GM19035 (cell line): ENCODE results near the gene CBFA2T2.

Source experiments
- ATAC-seq: cut with Tn5 transposase; IDR thresholded peaks from one replicate; pipeline ENCODE4 v1.9.1; 2021; ENCODE audit not compliant: unreplicated experiment

Gene CBFA2T2

DNA sequence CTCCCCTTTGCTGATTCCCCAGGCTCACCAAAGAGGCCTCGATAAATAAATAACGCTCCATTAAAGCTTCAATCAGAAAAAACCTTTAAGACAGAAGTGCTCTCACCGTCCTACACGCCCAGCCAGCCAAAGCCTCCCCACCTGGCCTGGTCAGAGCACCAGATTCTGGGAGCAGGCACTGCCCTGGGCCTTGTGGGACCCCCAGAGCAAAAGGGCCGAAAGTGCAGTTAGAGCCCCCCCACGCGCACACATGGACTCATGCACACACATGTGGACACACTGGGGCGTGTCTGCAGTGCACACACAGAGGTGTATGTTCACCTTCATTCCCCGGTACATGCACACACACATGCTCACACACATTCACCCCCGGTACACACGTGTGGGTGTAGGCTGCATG is 186.2 kb downstream of the CBFA2T2 start:
- no peak for ATAC-seq

DNA sequence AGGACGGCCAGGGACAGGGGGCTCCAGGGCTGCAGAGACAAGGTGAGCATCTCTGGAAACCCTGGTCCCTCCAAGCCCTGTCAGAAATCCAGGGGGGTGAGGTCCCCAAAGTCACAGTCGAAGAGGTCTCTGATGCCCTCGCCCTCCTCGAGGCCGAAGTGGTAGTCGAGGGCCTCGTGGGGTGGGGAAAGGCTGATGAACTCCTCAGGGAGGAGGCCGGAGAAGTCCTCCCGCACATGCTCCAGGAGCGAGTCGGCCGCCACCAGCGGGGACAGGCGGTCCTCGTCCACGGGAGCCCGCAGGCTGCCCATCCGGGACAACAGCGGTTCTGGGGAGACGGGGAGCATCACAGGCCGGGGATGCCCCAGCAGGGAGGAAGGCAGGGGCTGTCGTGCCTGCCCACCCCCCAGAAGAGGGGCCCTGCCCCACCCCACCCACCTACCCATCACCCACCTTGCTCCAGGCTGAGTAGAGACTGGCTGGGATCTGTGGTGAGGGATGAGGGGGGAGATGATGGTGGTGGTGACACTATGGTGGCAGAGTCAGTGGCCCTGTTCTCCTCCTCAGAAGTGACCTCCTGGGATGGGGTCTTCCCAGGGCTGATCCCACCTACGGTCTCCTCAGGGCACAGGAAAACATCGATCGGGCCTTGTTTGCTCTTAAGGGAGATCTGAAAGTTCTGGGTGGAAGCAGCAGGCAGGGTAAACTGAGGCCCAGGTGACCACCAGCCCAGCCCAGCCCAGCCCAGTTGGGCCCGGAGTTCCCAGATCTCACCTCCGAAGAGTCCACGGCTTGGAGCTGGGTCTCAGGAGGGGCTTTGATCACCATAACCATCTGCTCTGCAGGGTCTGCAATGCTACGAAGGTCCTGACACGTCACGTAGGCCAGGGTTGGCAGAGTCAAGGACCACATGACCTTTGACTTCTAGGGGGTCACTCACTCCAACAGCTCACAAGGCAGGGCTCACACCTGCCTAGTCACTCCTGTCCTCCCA is 187.1 kb downstream of the CBFA2T2 start:
- no peak for ATAC-seq

DNA sequence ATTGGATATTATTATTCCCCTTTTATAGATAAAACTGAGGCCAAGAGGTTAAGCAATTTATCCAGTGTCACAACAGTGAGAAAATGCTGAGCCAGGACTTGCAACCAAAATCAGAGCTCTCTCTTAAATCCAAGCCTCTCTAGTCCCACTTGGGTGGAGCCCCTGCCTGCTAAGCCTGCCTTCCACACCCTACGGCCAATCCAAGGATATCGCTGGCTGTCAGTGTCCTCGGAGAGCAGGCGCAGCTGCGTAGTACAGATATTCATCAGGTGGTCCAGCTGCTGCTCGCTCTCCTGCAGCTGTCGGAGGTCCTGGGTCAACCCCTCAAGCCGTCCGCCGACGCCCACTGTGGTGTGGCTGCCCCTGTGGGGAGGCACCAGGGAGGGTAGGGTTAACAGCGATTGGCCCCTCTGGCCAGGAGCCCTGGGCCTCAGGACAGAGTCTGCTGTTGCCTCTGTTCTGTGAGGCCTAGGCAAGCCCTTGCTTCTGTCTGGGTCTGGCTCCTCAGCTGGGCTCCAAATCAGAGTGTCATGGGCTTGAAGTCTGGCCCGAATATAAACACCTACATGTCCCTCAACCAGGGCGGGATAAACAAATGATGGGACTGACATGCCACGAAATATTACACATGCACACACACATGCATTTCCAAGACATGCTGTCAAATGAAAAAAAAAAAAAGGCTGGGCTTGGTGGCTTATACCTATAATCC is 188.3 kb downstream of the CBFA2T2 start:
- ATAC-seq, result no peak

DNA sequence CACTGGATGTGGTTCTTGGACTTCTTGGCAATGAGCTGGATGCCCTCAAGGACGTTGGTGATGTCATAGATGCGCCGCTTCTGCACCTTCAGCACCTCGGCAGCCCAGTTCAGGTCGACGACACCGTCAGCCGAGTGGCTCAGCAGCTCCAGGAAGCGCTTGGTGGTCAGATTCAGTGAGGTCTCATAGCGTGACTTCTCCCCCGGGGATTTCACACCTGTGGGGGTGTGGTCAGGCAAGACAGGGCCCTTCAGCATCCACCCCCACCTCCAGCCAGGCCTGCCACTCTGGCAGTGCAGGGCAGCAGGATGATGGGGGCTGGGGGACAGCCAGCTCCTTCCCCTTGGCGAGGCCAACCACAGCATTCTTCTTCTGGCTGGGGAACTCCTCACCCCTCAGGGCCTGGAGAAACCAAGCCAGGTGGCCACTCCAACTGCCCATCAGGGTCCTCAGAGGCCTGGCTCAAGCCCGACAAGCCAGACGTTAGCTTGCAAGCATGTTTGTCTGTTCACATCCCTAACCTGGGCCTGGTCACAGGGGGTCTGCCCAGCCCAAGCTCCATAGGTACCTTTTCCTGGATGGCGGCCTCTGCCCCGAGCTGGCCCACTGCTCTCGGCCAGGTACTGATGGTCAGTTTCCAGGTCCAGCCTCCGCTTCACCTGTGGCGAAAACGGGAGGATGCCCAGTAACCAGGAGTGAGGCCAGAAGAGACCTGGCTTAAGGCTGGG is 190.0 kb downstream of the CBFA2T2 start:
- ATAC-seq, result peak; percentile 52

DNA sequence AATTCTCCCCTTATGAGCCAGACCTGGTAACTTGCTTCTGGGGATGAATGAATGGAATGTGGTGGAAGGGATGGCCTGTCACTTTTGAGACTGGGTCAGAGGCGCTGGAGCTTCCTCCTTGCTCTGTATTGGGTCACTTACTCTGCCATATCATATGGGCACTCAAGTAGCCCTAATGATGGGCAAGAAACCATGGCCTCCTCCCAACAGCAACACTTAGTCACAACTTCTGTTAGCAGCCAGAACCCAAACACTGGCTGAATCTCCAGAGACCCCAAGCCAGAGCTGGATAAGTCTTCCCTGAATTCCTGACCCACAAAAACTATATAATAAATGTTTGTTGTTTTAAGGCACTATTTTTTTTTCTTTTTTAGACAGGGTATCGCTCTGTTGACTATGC is 190.8 kb downstream of the CBFA2T2 start:
- ATAC-seq, result no peak

DNA sequence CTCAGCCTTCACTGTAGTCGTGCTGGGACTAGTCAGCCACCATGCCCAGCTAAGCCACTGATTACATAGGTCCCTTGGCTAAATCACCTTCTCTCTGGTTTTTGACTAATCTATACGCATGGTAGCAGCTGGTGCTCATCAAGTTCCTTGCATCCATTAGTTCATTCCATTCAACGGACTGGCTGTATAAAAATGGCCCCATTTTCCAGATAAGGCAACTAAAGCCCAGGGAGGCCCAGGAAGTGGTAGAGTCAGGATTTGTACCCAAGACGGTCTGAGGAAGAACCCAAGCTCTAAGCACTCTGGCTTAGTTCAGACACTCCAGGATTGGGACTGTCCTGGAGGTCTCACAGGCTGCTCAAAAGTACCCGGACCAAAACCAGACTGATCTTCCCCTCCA is 191.4 kb downstream of the CBFA2T2 start:
- ATAC-seq, result no peak

DNA sequence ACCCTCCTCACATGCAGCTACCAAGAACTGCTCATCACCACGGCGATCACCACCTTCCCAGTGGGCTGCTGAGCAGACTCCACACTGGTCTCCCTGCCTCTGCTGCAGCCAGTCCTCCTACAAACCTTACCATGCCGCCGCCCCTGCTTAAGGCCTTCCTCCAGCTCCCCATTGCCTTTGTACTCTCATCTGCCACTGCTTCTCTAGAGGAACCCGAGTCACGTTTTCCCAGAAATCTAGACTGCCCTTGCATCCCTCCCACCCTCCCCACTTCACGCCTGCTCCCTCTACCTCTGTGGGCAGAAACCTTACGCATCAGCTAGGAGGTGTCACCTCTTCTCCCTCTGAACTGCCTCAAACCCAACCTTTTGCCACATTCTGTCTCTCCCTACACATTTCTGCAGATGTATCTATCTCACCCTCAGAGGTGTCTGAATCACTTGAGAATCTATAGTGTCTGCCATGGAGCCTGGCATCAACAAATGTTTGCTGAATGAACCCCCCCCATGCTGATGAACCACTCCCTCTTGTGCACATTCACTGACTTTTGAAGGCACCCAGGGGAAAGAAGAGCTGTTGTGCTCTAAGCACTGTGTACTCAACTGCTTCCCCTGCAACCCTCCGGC is 191.9 kb downstream of the CBFA2T2 start:
- ATAC-seq, result no peak

DNA sequence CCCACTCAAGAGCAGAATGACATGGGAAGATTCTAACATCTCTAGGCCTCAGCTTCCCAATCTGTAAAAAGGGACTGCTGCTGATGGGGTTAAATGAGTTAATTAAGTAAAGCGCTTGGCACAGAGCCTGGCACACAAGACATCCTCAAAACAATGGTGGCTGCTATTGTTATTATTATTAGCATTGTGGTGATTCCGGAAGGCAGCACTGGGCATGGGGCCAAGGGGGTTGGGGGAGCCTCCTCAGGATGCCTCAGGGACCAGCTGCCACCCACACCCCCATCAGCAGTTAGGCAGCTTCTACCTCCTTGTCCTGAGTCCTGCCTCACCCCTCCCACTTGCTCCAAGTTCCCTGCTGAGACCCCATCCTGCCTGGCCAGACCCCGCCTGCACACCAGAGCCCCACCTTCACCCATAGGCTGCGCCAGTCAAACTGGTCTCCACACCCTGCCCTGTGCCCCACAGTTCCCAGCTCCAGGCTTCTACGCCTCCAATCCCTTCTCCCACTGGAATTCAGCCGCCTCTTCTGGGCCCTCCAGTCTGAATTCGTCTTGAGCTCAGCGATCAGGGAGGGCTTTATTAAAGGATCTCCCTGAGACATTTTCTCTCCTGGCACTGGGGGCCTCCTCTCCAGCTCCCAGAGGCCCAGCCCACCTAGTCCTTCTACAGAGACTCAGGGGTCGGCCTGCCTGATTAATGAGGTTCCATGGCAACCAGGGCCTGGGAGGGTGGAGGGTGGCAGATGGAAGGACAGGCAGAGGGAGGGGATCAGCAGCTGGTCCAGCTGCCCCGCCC is 194.8 kb downstream of the CBFA2T2 start:
- no peak for ATAC-seq

DNA sequence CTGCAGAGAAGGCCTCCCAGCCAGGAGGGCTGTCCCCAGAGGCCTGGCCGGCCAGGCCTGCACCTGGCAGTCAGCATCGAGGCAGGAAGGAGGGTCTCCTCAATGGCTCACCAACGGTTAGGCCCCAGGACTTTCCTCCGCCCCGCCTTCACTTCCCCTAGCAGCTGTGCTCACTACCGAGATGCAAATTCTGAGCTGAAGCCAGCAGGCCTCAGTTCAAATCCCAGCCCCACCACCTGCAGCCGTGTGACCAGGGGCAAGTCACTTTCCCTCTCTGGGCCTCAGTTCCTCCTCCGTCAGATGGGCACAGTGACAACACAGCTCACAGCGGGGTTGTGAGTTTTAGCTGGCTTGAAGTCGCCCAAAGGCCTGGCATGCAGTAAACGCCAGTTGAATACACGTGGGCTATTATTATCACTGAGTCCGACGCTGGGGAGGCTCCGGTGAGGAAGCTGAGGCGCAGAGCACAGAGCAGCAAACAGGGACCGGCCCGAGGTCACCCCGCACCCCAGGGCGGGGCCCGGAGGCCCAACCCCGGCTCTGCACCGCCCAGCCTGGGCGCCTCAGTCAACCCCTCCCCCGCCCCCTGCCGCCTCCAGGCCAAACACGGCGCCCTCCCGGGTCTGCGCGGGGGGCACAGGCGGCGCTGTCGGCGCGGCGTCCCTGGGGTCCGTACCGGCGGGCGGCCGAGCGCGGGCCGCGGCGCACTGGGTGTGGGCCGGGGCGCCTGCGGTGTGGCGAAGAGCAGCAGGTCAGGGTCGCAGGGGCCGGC is 195.6 kb downstream of the CBFA2T2 start:
- ATAC-seq, result peak; percentile 36

DNA sequence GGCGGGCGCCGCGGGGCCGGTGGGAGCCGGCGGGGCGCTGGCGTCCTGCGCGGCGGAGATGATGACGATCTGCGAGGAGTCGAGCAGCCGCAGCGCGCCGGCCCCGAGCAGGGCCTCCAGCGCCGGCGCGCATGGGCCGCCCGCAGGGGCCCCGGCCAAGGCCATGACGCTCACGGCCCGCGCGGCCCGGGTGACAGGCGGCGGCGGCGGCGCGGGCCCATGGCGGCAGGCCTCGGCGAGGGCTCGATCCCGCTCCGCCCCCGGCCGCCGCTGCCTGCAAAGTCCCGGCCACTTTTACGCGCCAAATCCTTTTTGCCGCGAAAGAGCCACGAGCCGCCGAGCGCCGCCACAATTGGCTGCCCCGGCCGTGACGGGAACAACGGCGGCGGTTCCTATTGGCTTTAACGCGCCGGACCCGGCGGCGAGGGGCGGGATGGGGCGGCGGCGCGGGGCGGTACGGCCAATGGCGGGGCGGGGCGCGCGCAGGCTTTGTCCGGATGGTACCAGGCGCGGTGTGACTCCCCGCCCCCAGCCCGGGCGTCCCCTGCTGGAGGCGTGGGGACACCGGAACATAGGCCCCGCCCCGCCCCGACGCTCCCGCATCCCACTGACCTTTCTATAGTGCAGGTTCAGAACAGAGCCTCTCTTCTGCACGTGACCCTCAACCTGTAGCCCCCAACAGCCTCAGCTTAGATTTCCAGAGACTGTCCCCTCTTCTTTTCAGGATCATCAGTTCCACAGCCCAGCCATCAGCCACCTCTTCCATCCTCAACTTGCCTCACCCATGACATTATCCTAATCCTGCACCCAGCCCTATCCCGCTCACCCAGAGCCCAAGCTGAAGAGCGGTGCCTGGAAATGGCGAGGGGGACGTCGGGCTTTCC is 196.4 kb downstream of the CBFA2T2 start, which contains the start of gene E2F1:
Gene E2F1 (minus strand): TSS at position 286 of the 884 bp plus-strand sequence. CDS start 121 bp downstream, at position 165.
- peak; percentile 87 for ATAC-seq

DNA sequence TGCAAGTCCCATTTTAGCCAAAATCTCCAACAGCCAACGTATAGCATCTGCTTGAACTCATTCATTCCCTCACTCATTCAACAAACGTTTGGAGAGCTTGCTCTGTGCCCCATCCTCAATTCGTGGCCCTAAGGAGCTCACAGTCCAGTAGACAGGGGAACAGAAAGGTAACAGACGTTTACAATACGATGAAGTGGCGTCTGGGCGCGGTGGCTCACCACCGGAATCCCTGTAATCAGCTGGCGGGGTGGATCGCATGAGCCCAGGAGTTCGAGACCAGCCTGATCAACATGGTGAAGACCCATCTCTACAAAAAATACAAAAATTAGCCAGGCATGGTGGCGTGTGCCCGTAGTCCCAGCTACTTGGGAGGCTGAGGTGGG is 197.1 kb downstream of the CBFA2T2 start:
- no peak for ATAC-seq

DNA sequence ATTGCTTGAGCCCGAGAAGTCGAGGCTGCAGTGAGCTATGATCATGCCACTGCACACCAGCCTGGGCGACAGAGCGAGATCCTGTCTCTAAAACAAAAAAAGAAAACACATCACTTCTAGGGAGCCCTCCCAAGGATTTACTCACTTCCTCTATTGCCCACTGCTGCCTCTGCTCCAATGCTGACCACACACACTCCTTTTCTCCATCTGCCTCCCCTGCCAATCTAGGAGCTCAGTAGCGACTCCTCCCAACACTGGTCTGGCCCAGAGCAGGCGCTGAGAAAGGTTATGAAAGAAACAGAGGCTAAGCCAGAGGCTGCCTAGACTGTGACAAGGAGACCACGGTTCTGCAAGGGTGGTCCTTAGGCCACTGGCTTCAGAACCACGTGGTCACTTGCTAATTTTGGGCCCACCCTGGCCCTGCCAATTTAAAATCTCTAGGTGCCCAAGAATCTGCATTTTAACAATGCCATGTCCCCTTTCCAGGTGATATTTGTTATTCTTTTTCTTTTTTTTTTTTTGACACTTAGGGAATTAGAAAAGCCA is 197.5 kb downstream of the CBFA2T2 start:
- no peak for ATAC-seq

DNA sequence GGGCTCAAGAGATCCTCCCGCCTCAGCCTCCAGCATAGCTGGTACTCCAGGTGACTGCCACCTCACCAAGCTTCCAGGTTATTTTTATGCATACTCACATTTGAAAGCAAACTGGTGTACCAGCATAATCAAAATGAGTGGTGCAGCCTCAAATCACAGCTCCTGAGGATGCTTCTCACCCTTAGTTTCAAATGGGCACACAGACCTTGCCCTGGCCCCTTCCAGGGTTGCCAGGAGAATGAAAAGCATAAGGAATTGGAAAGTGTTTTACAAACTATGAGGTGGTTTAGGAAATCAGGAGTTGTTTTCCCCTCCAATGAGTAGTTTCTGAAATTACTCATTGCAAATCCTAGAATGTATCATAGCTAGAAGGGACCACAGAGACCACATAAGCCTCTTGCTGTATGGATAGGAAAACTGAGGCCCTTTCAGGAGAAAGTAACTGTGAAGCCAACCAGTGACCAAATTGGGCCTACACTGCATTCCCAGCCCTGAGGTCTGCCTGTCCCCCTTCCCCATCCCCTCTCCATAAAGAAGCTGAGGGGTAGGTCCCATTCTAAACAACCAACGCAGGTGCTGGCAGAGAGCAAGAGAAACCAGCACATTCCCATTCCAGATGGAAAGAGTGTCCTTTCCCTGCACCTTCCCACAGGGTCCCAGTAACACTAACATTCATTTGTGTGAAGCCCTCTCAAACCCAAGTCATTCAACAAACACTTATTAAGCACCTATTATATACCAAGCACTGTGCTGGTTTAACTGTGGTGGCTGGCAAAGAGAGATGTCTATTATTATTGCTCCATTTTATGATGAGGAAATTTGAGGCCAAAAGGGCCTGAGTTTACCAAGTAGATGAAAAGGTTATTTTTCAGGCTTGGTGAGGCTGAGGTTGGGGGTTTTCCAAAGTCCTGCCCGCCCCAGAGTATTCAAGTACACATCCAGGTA is 198.4 kb downstream of the CBFA2T2 start:
- no peak for ATAC-seq

DNA sequence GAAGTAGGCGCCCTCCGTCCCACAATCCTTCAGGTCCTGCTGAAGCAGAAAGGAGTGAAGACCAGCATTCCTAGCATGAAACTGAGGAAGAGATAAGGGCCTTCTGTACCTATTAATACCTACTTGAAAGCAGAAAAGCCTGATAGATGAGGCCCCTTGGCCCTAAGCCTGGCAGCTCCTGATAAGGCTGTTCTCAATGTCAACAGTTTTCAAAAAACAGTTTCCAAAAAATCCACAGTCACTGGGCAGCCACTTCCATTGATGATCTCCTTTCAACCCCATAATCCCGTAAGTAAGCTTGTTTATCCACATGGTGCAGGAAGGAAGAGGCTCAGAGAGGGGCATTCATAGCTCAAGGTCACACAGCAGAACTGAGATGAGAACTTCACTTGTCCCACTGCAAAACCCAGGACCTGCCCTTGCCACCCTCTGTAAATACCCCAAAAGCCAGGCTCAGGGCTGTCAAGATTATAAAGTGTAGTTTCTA is 199.1 kb downstream of the CBFA2T2 start:
- ATAC-seq, result no peak

DNA sequence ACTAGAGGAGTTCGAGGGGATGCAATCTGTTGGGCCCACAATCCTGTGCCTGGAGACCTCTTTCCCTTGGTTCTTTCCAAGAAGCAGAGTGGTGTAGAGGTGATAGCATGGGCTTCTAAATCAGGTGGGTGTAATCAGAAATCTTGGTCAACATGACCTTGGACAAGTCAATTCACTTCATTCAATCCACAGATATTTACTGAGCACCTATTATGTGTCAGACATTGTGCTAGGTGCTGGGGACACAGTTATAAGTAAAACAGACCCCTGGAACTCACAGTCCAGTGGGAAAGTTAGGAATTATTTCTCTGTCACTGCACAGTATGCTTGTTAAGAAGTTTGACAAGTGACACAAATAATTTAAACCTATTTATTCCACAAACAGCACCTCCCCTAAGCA is 199.6 kb downstream of the CBFA2T2 start:
- no peak for ATAC-seq

DNA sequence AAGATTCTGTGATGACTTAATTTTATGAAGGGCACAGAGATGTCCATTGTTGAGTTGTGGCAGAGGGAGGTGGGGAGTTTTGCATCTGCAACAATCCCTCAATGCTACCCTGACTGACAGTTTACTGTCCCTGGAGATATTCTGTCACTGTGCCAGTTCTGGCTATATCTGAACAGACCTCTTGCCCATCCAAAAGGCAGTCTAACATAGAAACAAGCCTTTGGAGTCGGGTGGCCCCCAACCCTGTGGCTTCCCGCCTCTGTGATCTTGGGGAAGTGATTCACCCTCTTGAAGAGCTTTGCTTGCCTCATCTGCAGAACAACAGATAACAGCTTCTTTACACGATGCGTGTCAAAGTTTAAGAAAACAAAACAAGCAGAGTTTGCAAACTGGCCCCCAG is 200.1 kb downstream of the CBFA2T2 start:
- no peak for ATAC-seq

DNA sequence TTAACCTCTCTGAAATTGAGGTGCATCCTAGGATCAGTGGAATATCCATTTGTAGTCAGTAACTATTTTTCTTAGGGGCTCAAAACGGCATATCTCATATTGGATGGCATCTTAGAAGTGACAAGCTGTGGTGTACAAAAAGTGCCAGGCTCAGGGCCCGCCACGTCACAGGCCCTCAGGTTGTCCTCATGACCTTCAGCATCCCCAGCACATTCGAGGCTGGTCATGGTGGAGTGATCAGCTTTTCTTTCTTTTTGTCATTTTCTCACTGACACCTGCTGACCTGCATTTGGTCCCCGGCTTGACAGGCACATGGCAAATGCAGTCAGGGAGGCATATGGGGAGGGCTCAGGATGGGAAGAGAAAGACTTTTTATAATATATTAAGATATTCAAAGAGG is 203.4 kb downstream of the CBFA2T2 start:
- no peak for ATAC-seq
